LHCN-M2 (cell line): ENCODE measurements around the gene STK10. TPM values are rescaled to one million over a fixed set of nuclear protein-coding genes. Genes with fewer than 3 reads are reported as not detected.
"Not testable (repeated sequence)": the region's sequence is repeated elsewhere in the genome, so short reads cannot be mapped to it uniquely, and the experiment has no call there.

Source experiments
- DNase-seq: peaks from one replicate; pipeline ENCODE4 v3.0.0-alpha.2; 2012; ENCODE audit warnings: low read depth
- total RNA-seq: library from RNA; depleted of rRNA; stranded (reverse); fragments of >200 nt; gene quantifications from 2 replicates; pipeline ENCODE4 v1.2.3, GENCODE V29; 2014

STK10 gene
- total RNA-seq, 1 experiment from 2014 or later = 15.9 TPM

GRCh38 chr5:172166030-172166826, 21.8 kb downstream of the STK10 start:
- no peak for DNase-seq

DNA sequence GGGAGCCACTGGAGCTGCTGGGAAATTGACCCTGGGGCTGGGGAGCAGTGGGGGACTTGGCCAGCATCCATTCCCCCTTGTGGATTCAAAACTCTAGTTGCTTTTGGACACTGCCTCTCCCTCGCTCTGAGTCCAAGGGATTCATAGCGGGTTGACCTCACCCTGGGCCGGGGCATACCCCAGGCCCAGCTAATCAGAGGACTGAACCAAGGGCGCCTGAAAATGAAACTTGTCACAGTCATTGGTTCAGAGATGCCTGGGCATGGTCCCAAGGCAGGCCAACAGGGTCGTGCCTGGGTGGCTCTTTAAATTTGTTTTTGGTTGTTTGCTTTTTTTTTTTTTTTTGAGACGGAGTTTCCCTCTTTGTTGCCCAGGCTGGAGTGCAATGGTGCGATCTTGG, 22.6 kb downstream of the STK10 start:
- DNase-seq = no peak

- peak; percentile 31 for DNase-seq
Measured at GRCh38 chr5:172164769-172165212, 23.2 kb downstream of the STK10 start.

DNA sequence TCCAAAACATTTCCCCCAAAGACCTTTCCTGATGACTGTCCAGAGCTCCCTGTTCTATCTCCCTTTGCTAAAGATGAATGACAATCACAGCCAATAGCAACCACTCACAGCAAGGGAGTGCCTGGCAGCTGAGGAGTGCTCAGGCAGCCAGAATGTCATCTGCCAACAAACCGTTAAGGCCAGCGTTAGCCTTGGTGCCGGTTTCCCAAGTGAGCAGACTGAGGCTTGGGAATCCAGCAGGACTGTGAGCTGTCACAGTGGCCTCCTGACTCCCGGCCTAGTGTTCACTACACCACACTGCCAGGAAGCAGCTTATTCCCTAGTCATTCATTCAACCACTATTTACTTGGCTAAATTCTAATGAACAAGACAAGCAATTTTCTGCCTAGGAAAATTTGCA, 24.7 kb downstream of the STK10 start:
- peak; percentile 24 for DNase-seq

DNA sequence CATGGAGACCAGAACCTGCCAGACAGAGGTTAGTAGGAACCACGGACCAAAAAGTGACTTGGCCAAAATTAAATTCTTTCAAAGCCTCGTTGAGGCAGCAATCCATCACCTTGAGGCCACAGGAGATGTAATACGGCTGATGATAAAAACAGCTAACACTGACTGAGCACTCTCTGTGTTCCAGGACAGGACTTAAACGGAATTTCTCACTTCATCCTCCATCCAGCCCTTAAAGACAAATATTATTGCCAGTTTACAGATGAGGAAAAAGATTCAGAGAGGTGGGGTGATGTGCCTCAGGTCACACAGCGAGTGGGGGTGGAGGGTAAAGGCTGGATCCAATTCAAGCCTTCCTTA, 25.1 kb downstream of the STK10 start:
- DNase-seq = no peak

GRCh38 chr5:172162323-172162986, 25.6 kb downstream of the STK10 start:
- no peak for DNase-seq

DNA sequence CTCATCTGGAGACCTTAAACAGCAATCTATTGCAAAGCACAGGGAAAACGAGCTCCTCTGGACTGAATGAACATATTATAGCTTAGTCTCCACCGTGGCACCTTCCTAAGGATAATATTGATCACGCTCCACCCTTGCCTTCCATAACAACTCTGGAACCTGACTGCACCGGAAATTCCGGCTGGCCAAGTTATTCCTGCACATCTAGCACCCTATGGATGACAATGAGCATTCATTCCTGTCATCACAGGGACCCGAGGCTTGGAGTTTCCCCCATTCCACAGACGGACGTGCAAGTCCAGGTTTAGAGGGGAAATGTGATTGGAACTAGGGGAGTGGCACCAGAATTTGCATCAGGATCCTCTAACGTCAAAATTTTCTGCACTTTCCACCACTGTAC, 27.5 kb downstream of the STK10 start:
- DNase-seq = no peak

DNA sequence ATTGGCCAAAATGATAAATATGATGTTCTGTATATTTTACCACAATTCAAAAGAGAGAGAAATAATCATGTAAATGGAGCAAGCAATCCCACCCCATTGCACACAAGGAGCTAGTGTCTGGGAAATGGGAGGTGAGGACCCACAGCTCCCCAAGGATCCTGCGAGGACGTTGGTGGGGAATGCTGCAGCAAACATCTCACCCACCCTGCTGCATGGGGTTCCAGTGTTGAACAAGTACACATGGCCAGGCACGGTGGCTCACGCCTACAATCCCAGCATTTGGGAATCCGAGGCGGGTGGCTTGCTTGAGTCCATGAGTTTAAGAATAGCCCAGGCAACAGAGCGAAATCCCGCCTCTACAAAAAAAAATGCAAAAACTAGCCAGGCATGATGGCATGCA, 29.0 kb downstream of the STK10 start:
- DNase-seq = no peak

DNA sequence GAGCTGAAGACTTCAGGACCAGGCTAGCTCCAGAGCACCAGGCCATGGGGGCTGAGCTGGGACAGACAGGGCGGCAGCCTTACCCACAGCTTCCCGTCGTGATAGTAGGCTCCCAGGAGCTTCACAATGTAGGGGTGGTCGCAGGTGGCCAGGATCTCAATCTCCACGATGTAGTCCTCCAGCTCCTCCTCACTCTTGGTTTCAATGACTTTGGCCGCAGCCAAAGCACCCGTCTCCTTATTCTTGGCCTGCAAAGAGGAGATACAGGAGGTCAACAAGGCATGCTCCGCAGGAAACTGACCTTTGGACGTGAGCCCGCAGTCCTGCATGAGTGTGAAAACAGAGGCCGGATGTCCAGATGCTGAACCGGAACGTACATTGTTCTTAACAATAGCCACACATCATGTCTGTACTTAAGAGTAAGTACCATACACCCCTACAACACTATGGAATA, 31.5 kb downstream of the STK10 start:
- no peak for DNase-seq

- not testable (repeated sequence) for DNase-seq
Measured at GRCh38 chr5:172155101-172155500, 32.9 kb downstream of the STK10 start.

DNA sequence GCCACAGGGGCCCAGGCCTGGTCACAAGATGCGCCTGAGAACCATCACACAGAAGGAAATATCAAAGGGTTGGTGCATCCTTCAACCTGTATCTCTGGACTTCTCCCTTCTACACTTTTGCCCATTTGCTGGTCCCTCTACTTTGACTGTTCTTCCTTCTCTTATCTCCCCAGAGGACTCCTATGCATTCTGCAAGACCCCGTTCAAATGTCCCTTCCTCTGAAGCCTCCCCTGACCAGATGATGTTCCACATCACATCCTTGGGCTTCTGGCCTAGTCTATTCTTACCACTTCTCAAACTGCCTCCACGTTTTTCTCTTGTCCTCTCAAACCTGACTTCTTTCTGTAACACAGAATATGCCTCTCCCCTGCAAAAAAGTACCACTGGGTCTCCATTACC, 34.3 kb downstream of the STK10 start:
- DNase-seq = no peak

DNA sequence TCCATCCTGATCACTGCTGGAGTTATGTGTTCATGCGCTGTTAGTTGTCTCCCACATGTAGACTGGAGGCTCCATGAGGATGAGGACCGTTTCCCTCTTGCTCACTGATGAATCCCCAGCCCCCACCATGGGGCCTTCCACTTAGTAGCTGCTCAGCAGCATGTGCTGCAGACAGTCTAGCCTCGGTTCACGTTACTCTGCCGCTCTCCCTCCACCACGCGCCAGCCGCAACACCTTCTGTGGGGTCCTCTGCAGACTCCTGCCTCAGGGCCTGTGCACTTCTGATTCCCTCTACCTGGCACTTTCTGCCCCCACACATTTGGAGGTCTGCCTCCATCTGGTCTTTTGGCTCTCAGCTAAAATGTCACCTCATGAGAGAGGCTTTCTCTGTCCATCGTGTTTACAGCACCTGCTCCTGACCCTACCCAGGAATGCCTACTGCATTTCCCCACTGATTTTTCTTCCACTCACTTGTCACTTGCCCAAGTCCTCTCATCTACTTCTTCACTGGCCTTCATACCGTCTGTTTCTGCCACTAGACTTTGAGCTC, 36.3 kb downstream of the STK10 start:
- DNase-seq = no peak

DNA sequence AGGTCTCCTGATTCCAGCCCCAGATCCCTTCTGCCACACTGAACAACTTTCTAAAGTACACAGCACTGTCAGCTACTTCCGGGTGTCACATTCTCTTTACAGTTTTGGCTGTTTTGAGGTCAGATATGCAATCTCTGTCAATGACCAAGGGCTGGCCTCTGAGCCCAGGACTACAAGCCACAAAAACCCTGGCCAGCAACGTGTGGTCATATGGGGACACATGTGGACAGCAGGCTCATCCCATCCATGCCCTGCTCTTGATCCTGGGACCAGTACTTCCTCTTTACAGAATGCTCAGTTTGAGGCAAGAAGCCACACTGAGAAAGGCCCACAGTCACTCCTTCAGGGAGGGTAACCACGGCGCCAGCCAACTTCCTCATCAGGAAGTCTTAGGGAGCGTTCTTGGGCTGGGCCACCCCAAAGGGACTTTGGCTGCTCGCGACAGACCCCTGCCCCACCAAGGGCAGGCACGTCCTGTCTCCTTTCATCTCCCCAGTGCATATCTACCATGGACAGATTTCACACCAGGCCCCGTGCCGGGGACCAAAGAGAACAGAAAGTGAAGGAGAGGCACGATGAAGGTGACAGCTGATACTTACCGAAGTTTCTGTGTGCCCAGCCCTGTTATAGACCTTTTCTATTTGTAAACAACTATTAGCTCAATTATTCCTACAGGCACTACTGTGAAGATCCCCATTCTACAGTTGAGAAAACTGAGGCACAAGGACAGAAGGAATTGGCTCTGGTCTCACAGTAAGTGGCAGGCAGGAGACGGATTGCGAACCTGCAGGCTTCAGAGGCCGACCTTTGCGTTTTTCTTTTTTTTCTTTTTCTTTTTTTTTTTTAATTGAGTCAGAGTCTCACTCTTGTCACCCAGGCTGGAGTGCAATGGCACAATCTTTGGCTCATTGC, 37.3 kb downstream of the STK10 start:
- DNase-seq = peak; percentile 17

GRCh38 chr5:172149481-172149880, 38.5 kb downstream of the STK10 start:
- not testable (repeated sequence) for DNase-seq

GRCh38 chr5:172149073-172149472, 39.0 kb downstream of the STK10 start:
- DNase-seq = peak; percentile 18

DNA sequence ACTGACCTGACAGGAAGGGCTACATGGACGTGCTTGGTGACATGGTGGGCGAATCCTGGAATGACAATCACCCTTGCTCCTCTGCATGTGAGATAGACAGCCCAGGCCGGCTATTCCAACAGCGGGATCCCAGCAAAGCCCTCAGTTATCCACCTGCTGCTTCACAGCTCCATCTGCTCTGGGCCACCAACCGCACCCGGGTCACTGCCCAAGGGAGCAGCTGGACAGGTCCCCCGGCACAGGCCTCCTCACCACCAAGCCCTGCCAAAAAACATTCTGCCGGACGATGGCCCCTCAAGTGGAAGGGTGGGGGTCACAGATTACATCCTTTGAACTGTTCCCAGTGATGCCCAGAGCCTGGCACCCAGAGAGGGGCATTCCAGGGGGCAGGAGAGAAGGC, 39.6 kb downstream of the STK10 start:
- DNase-seq = no peak

GRCh38 chr5:172147857-172148256, 40.2 kb downstream of the STK10 start:
- DNase-seq = no peak

DNA sequence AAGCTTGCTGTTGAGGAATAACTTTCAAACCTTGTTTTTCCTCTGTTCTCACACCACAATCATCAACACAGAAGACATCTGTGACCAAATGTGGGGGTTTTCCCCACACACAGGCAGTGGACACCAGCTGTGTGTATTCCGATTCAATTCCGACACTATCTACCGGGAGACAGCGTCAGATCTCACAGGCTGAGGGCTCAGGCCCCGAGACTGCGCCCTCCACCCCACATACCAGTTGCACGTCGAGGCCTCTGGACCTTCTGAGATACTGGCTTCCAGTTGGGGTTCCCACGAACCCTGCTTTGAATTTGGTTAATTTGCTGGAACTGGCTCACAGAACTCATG, 41.3 kb downstream of the STK10 start:
- no peak for DNase-seq

- DNase-seq = peak; percentile 8
Measured at GRCh38 chr5:172145870-172146747, 41.9 kb downstream of the STK10 start.

- no peak for DNase-seq
Measured at GRCh38 chr5:172144931-172145869, 42.8 kb downstream of the STK10 start.
